ENCODE data around the gene ZNF23.

The ZNF23 gene

DNA sequence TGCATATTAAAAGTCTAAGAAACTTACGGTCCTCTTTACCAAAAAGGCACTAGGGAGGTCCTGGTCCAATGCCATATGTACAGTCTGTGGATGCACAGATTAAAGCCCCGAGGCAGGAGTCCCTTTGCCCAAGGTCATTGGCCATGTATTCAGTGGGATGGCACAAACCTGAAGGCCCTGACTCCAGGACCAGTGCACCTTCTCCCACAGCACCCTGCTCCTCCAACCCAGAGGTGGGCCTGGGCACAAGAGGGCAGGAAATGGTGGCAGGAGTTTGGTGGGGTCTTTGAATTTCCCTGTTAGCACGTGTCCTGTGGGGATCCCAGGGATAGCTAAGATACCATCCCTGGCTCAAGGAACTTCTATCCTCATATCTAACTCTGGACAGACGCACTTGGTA lies 48.7 kb downstream of the ZNF23 start:
- H3K36me3 Mint-ChIP-seq (ENCODE audit: insufficient read depth) = no peaks in the 10 kb centered on the region
- no peak overlapping the region for H3K27ac Mint-ChIP-seq (ENCODE audit: low read depth)
- no peak overlapping the region for H3K4me3 Mint-ChIP-seq

GRCh38 chr16:71412270-71413160 lies 49.5 kb downstream of the ZNF23 start:
- peak; percentile 49 for ATAC-seq (replicated peaks; ENCODE audit: extremely low read depth, poor library complexity, severe bottlenecking)
- Mint-ChIP-seq H3K27me3 (peaks cover 90% of the 10 kb centered on the region), H3K27ac (ENCODE audit: low read depth) (no peak overlapping the region), H3K9me3 (no peaks in the 10 kb centered on the region), H3K36me3 (ENCODE audit: insufficient read depth) (no peaks in the 10 kb centered on the region), H3K4me1 (peaks cover 15% of the 10 kb centered on the region), H3K4me3 (no peak overlapping the region)
- DNase-seq (ENCODE audit: low spot score in 2 of 2) = peak; percentile 47 to 55

More for the DNA sequence above, 48.7 kb downstream of the ZNF23 start:
- DNase-seq (ENCODE audit: low spot score in 2 of 2) (no peak), ATAC-seq (replicated peaks; ENCODE audit: extremely low read depth, poor library complexity, severe bottlenecking) (no peak)
- H3K4me1 Mint-ChIP-seq = peaks cover 10% of the 10 kb centered on the region
- peaks cover 90% of the 10 kb centered on the region for H3K27me3 Mint-ChIP-seq
- H3K9me3 Mint-ChIP-seq = no peaks in the 10 kb centered on the region

- no peak for DNase-seq (ENCODE audit: low spot score in 2 of 2)
- Mint-ChIP-seq H3K36me3 (ENCODE audit: insufficient read depth) (peaks cover 2% of the 10 kb centered on the region), H3K27ac (ENCODE audit: low read depth) (no peak overlapping the region), H3K27me3 (peaks cover 87% of the 10 kb centered on the region), H3K9me3 (no peaks in the 10 kb centered on the region), H3K4me1 (peaks cover 18% of the 10 kb centered on the region), H3K4me3 (no peak overlapping the region)
- no peak for ATAC-seq (replicated peaks; ENCODE audit: extremely low read depth, poor library complexity, severe bottlenecking)
Observed at GRCh38 chr16:71410146-71410545, 51.9 kb downstream of the ZNF23 start.

DNA sequence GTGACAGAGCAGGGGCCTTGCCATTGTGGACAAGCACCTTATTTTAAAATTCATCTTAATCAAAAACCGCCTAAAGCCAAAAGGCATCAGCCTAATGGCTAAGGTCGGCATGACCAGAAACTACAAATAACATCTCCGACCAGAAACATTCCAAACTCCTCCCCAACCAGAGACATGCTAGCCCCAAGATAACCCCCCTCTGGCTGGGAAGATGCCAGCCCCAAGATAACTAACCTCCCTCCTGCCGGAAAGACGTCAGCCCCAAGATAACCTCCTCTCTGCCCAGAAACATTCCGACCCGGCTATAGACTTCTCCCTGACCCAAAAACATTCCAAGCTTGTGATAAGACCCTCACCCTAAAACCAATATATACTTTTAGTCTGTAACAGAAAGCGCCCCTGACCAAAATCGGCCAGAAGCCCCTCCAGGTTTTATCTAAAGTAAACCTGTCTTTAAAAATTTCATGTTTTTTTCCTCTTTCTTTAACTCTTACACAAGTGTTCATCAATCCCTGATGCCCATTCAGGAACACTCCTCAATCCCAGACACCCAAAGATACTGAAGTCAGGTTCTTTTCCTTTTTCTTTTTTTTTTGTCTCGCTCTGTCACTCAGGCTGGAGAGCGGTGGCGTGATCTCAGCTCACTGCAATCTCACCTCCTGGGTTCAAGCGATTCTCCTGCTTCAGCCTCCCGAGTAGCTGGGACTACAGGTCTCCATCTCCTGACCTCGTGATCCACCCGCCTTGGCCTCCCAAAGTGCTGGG lies 52.9 kb downstream of the ZNF23 start:
- no peak for DNase-seq (ENCODE audit: low spot score in 2 of 2)
- Mint-ChIP-seq H3K9me3 (no peaks in the 10 kb centered on the region), H3K27ac (ENCODE audit: low read depth) (no peak overlapping the region), H3K36me3 (ENCODE audit: insufficient read depth) (peaks cover 2% of the 10 kb centered on the region), H3K4me1 (peaks cover 18% of the 10 kb centered on the region), H3K4me3 (no peak overlapping the region), H3K27me3 (peaks cover 94% of the 10 kb centered on the region)
- no peak for ATAC-seq (replicated peaks; ENCODE audit: extremely low read depth, poor library complexity, severe bottlenecking)

- peaks cover 2% of the 10 kb centered on the region for H3K36me3 Mint-ChIP-seq (ENCODE audit: insufficient read depth)
- H3K4me1 Mint-ChIP-seq = peaks cover 18% of the 10 kb centered on the region
- H3K4me3 Mint-ChIP-seq = no peak overlapping the region
- peaks cover 94% of the 10 kb centered on the region for H3K27me3 Mint-ChIP-seq
- DNase-seq (ENCODE audit: low spot score in 2 of 2) (no peak), ATAC-seq (replicated peaks; ENCODE audit: extremely low read depth, poor library complexity, severe bottlenecking) (no peak)
- H3K27ac Mint-ChIP-seq (ENCODE audit: low read depth) = no peak overlapping the region
- H3K9me3 Mint-ChIP-seq = no peaks in the 10 kb centered on the region
Observed at GRCh38 chr16:71408536-71408935, 53.5 kb downstream of the ZNF23 start.

DNA sequence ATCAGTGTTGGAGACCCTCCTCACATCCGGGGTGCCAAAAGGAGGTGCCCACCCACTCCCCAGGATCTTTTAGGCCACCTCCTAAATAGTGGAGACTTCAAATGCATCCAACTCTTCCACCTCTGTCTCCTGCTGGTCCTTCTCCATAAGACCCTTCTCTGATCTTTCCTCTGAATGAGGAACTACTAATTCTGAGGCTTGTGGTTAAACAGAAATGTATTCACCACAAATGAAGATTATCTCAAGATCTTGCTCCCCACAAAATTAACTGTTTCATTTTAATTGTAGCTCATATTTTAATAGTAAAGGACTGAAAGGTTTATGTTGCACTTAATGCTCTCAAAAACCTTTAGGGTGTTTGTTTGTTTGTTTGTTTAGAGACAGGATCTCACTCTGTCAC lies 54.3 kb downstream of the ZNF23 start:
- Mint-ChIP-seq H3K4me1 (peaks cover 15% of the 10 kb centered on the region), H3K27ac (ENCODE audit: low read depth) (no peak overlapping the region), H3K9me3 (no peaks in the 10 kb centered on the region), H3K36me3 (ENCODE audit: insufficient read depth) (peaks cover 2% of the 10 kb centered on the region), H3K27me3 (peaks cover 94% of the 10 kb centered on the region), H3K4me3 (no peak overlapping the region)
- DNase-seq (ENCODE audit: low spot score in 2 of 2) (no peak), ATAC-seq (replicated peaks; ENCODE audit: extremely low read depth, poor library complexity, severe bottlenecking) (no peak)

DNA sequence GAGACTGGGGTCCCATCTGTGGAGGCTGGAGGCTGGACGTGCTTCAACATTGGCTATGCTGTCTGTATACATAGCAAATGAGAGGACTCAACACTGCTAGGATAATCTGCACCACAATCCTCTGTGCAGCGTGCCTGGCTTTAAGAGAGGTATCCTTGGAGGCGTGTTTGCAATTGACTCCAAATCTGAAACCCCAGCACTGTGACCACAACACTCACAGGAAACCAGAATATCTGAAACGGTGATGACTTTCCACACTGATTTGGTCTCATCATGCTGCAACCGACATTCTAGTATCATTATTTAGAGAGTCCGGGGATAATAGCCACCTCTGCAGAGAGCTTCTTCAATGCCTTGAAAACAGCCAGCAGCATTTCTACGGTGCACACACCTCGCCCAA lies 55.3 kb downstream of the ZNF23 start:
- DNase-seq (ENCODE audit: low spot score in 2 of 2) (no peak), ATAC-seq (replicated peaks; ENCODE audit: extremely low read depth, poor library complexity, severe bottlenecking) (no peak)
- H3K36me3 Mint-ChIP-seq (ENCODE audit: insufficient read depth) = peaks cover 2% of the 10 kb centered on the region
- H3K9me3 Mint-ChIP-seq = no peaks in the 10 kb centered on the region
- peaks cover 94% of the 10 kb centered on the region for H3K27me3 Mint-ChIP-seq
- peak overlapping the region; percentile 24 for H3K27ac Mint-ChIP-seq (ENCODE audit: low read depth)
- H3K4me1 Mint-ChIP-seq = peaks cover 9% of the 10 kb centered on the region
- H3K4me3 Mint-ChIP-seq = no peak overlapping the region

- peaks cover 2% of the 10 kb centered on the region for H3K36me3 Mint-ChIP-seq (ENCODE audit: insufficient read depth)
- ATAC-seq (replicated peaks; ENCODE audit: extremely low read depth, poor library complexity, severe bottlenecking) (no peak), DNase-seq (ENCODE audit: low spot score in 2 of 2) (no peak)
- H3K9me3 Mint-ChIP-seq = no peaks in the 10 kb centered on the region
- peak overlapping the region; percentile 24 for H3K27ac Mint-ChIP-seq (ENCODE audit: low read depth)
- H3K4me1 Mint-ChIP-seq = peaks cover 9% of the 10 kb centered on the region
- H3K27me3 Mint-ChIP-seq = peaks cover 94% of the 10 kb centered on the region
- H3K4me3 Mint-ChIP-seq = no peak overlapping the region
Observed at GRCh38 chr16:71406316-71406715, 55.7 kb downstream of the ZNF23 start.

DNA sequence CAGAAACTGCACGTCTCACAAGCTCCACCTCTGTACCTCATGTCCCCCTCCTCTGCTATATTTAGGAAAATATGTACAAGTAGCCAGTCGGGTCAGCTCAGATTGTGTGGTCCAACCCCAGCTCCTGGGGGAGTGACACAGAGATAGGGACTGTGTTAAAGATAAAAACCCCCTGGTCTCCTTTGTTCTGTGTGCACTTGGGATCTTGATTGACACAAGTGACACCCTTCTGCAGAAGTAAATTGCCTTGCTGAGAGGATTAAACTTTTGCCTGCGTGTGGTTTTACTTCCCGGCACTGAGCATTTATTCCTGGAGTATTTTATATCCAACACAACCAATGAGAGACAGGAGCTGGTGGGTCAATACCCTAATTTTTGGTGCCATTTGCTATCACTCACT lies 57.7 kb downstream of the ZNF23 start:
- H3K27me3 Mint-ChIP-seq = peaks cover 91% of the 10 kb centered on the region
- no peak for ATAC-seq (replicated peaks; ENCODE audit: extremely low read depth, poor library complexity, severe bottlenecking)
- H3K27ac Mint-ChIP-seq (ENCODE audit: low read depth) = no peak overlapping the region
- H3K4me1 Mint-ChIP-seq = peaks cover 9% of the 10 kb centered on the region
- peaks cover 2% of the 10 kb centered on the region for H3K36me3 Mint-ChIP-seq (ENCODE audit: insufficient read depth)
- no peaks in the 10 kb centered on the region for H3K9me3 Mint-ChIP-seq
- no peak overlapping the region for H3K4me3 Mint-ChIP-seq
- DNase-seq (ENCODE audit: low spot score in 2 of 2) = no peak

DNA sequence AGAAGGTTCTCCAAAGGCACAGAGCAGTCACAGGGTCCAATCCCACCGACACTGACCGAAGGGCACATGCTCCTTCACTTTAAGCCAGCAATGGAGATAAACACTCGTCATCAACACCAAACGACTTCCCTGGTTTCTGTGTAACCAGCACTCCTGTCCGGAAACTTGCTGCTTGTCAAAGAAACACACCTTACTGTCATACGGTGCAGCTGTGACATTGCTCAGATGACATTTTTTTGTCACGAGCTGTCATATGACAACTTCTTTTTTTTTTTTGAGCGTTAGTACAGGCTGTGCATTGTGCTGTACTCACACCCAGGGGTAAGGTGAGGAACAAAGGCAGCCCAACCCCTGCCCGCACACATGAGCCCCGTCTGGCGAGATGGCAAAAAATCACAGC lies 59.4 kb downstream of the ZNF23 start:
- ATAC-seq (replicated peaks; ENCODE audit: extremely low read depth, poor library complexity, severe bottlenecking) (no peak), DNase-seq (ENCODE audit: low spot score in 2 of 2) (no peak)
- Mint-ChIP-seq H3K27ac (ENCODE audit: low read depth) (no peak overlapping the region), H3K9me3 (no peaks in the 10 kb centered on the region), H3K36me3 (ENCODE audit: insufficient read depth) (peaks cover 2% of the 10 kb centered on the region), H3K27me3 (peaks cover 85% of the 10 kb centered on the region), H3K4me1 (peaks cover 5% of the 10 kb centered on the region), H3K4me3 (no peak overlapping the region)

GRCh38 chr16:71402007-71402406 lies 60.0 kb downstream of the ZNF23 start:
- no peaks in the 10 kb centered on the region for H3K9me3 Mint-ChIP-seq
- no peak for ATAC-seq (replicated peaks; ENCODE audit: extremely low read depth, poor library complexity, severe bottlenecking)
- H3K27me3 Mint-ChIP-seq = peaks cover 82% of the 10 kb centered on the region

DNA sequence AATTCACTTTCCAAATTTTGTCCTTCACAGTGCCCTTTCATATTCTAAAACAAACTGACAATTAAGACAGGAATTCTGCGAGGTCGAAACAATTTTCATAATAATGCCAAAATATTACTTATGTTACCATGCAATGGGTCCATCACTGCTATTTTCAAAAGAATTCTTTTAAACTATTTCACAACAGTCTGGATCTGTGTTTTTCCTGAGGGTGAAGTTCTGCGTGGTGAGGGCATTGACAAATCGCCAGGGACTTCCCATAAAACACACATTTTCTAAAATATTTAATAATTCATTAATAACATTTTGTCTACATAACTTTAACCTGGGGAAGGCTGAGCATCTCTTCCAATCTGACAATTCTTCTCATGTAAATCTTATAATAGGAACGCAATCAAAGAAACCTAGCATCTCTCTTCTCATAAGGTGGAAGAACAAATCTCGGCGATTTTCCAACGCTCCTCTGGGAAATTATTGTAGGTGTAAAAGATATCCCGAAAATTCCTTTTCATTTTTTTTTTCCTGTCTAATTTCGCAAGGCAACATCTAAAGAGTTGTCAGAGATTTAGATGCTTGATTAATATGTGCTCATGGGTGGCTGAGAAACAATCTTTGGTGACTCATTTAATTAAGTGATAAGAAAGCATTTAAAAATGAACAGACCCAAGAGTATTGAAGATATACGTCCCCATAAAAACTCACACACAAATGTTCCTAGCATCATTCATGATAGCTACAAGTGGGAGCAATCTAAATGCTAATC lies 62.1 kb downstream of the ZNF23 start:
- Mint-ChIP-seq H3K36me3 (ENCODE audit: insufficient read depth) (no peaks in the 10 kb centered on the region), H3K4me1 (no peaks in the 10 kb centered on the region), H3K4me3 (no peak overlapping the region), H3K27ac (ENCODE audit: low read depth) (no peak overlapping the region), H3K27me3 (peaks cover 86% of the 10 kb centered on the region), H3K9me3 (no peaks in the 10 kb centered on the region)
- DNase-seq (ENCODE audit: low spot score in 2 of 2) (no peak), ATAC-seq (replicated peaks; ENCODE audit: extremely low read depth, poor library complexity, severe bottlenecking) (no peak)

More at GRCh38 chr16:71402007-71402406, 60.0 kb downstream of the ZNF23 start:
- Mint-ChIP-seq H3K4me3 (no peak overlapping the region), H3K27ac (ENCODE audit: low read depth) (no peak overlapping the region), H3K4me1 (no peaks in the 10 kb centered on the region), H3K36me3 (ENCODE audit: insufficient read depth) (peaks cover 2% of the 10 kb centered on the region)
- no peak for DNase-seq (ENCODE audit: low spot score in 2 of 2)

Measured in central memory CD8-positive, alpha-beta T cell (primary cell).